ENCODE measurements around the gene ARID4B. TPM values are rescaled to one million over a fixed set of nuclear protein-coding genes. Genes with fewer than 3 reads are reported as not detected.

The ARID4B gene
- total RNA-seq, 4 donors from 2014 or later, result 29.0 to 54.5 (median 37.4) TPM

DNA sequence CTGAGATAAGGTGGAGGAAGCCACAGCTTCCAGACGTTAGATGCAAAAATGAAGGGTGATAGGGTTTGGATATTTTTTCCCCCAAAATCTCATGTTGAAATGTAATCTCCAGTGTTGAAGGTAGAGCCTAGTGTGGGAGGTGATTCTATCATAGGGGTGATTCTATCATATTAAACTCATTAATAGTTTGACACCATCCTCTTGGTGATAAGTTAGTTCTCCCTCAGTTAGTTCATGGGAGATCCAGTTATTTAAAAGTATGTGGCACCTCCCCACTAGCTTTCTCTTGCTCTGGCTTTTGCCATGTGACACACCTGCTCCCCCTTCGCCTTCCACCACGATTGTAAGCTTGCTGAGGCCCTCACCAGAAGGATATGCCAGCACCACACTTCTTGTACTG, 30.9 kb upstream of the ARID4B start:
- ATAC-seq (ENCODE audit: low FRiP score) (no peak), DNase-seq (ENCODE audit: low spot score) (no peak)
- no peak for TF ChIP-seq CTCF (IDR thresholded peaks at IDR 0.05)

GRCh38 chr1:235357485-235358373, 29.8 kb upstream of the ARID4B start:
- ATAC-seq (ENCODE audit: low FRiP score) (no peak), DNase-seq (ENCODE audit: low spot score) (no peak)
- TF ChIP-seq CTCF (IDR thresholded peaks at IDR 0.05), result no peak

- no peak for ATAC-seq (ENCODE audit: low FRiP score)
- DNase-seq (ENCODE audit: low spot score), result no peak
- no peak for TF ChIP-seq CTCF (IDR thresholded peaks at IDR 0.05)
Observed at GRCh38 chr1:235351898-235352297, 23.9 kb upstream of the ARID4B start.

GRCh38 chr1:235351441-235351840, 23.5 kb upstream of the ARID4B start:
- TF ChIP-seq CTCF (IDR thresholded peaks at IDR 0.05), result no peak
- DNase-seq (ENCODE audit: low spot score), result no peak
- no peak for ATAC-seq (ENCODE audit: low FRiP score)

GRCh38 chr1:235343726-235344125, 15.7 kb upstream of the ARID4B start:
- ATAC-seq (ENCODE audit: low FRiP score), result no peak
- no peak for TF ChIP-seq CTCF (IDR thresholded peaks at IDR 0.05)
- no peak for DNase-seq (ENCODE audit: low spot score)

DNA sequence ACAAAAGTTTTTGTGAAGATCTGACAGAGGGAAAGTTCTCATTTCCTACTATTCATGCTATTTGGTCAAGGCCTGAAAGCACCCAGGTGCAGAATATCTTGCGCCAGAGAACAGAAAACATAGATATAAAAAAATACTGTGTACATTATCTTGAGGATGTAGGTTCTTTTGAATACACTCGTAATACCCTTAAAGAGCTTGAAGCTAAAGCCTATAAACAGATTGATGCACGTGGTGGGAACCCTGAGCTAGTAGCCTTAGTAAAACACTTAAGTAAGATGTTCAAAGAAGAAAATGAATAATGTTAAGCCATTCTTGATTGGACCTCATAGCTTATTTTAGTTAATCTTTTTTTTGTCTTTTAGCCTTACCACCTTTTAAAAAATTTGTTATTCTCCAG, 14.5 kb upstream of the ARID4B start:
- DNase-seq (ENCODE audit: low spot score) (no peak), ATAC-seq (ENCODE audit: low FRiP score) (no peak)
- no peak for TF ChIP-seq CTCF (IDR thresholded peaks at IDR 0.05)

GRCh38 chr1:235342039-235342438, 14.1 kb upstream of the ARID4B start:
- DNase-seq (ENCODE audit: low spot score) (no peak), ATAC-seq (ENCODE audit: low FRiP score) (no peak)
- TF ChIP-seq CTCF (IDR thresholded peaks at IDR 0.05), result no peak
